Ammon's horn (tissue), 1 donor: ENCODE data around the gene RMC1.
"Not testable (repeated sequence)": the region's sequence is repeated elsewhere in the genome, so short reads cannot be mapped to it uniquely, and the experiment has no call there.

ENCODE experiments used
- DNase-seq: peaks from one replicate; pipeline ENCODE4 v3.0.0-alpha.2; 2016; ENCODE audit warnings: low spot score

RMC1 gene

GRCh38 chr18:23563377-23564043 lies 60.2 kb downstream of the RMC1 start:
- no peak for DNase-seq

- DNase-seq = no peak
Observed at GRCh38 chr18:23565916-23566547, 62.7 kb downstream of the RMC1 start.

- no peak for DNase-seq
Observed at GRCh38 chr18:23567671-23568070, 64.4 kb downstream of the RMC1 start.

GRCh38 chr18:23568281-23569138 lies 65.2 kb downstream of the RMC1 start:
- no peak for DNase-seq

GRCh38 chr18:23569299-23570063 lies 66.2 kb downstream of the RMC1 start:
- DNase-seq = no peak

- DNase-seq = no peak
Observed at GRCh38 chr18:23570912-23571504, 67.7 kb downstream of the RMC1 start.

- DNase-seq = no peak
Observed at GRCh38 chr18:23572012-23572411, 68.7 kb downstream of the RMC1 start.

- no peak for DNase-seq
Observed at GRCh38 chr18:23572570-23572969, 69.3 kb downstream of the RMC1 start.

GRCh38 chr18:23573020-23573419 lies 69.7 kb downstream of the RMC1 start:
- DNase-seq = no peak

- no peak for DNase-seq
Observed at GRCh38 chr18:23573626-23574431, 70.5 kb downstream of the RMC1 start.

- no peak for DNase-seq
Observed at GRCh38 chr18:23574611-23575308, 71.4 kb downstream of the RMC1 start.

- DNase-seq = no peak
Observed at GRCh38 chr18:23575309-23575651, 72.0 kb downstream of the RMC1 start.

GRCh38 chr18:23577521-23577920 lies 74.2 kb downstream of the RMC1 start:
- DNase-seq = not testable (repeated sequence)

GRCh38 chr18:23578067-23578701 lies 74.9 kb downstream of the RMC1 start:
- no peak for DNase-seq

GRCh38 chr18:23578891-23579653 lies 75.8 kb downstream of the RMC1 start:
- no peak for DNase-seq

GRCh38 chr18:23580677-23581367 lies 77.5 kb downstream of the RMC1 start:
- DNase-seq = no peak
